Neural progenitor cell (in vitro differentiated cells): ENCODE data around the gene TMEM19. TPM values are rescaled to one million over a fixed set of nuclear protein-coding genes. Genes with fewer than 3 reads are reported as not detected.

Experiments used
- DNase-seq: peaks from one replicate; pipeline ENCODE4 v3.0.0-alpha.2; 2016; ENCODE audit warnings: low spot score
- H2AFZ ChIP-seq: fragments of 200-600 bp; sonication (generic); replicated peaks from 2 replicates; pipeline ENCODE4 v1.6.1; 2016; ENCODE audit warnings: antibody characterized with exemption
- H3F3A ChIP-seq: fragments of 200-600 bp; sonication (generic); 2 replicates; pipeline ENCODE4 v1.6.1; 2016; ENCODE audit warnings: antibody characterized with exemption, low read depth
- H3K27ac ChIP-seq: fragments of 200-600 bp; sonication (generic); 2 replicates; pipeline ENCODE4 v1.5.1; 2016; ENCODE audit warnings: mild to moderate bottlenecking
- H3K27me3 ChIP-seq: fragments of 200-600 bp; sonication (generic); 2 replicates; pipeline ENCODE4 v1.6.1; 2016; ENCODE audit warnings: mild to moderate bottlenecking, moderate library complexity
- H3K36me3 ChIP-seq: fragments of 200-600 bp; sonication (generic); 2 replicates; pipeline ENCODE4 v1.5.1; 2016
- H3K4me1 ChIP-seq: fragments of 200-600 bp; sonication (generic); 2 replicates; pipeline ENCODE4 v1.6.1; 2016; ENCODE audit warnings: mixed run types
- H3K4me2 ChIP-seq: fragments of 200-600 bp; sonication (generic); 2 replicates; pipeline ENCODE4 v1.6.1; 2016
- H3K4me3 ChIP-seq: fragments of 200-600 bp; sonication (generic); 2 replicates; pipeline ENCODE4 v1.5.1; 2016
- H3K79me2 ChIP-seq: fragments of 200-600 bp; sonication (generic); 2 replicates; pipeline ENCODE4 v1.6.1; 2016; ENCODE audit warnings: low read depth
- H3K9ac ChIP-seq: fragments of 200-600 bp; sonication (generic); 2 replicates; pipeline ENCODE4 v1.6.1; 2016
- H3K9me3 ChIP-seq: fragments of 200-600 bp; sonication (generic); 2 replicates; pipeline ENCODE4 v1.5.1; 2016; ENCODE audit warnings: low read depth
- H4K20me1 ChIP-seq: fragments of 200-600 bp; sonication (generic); 2 replicates; pipeline ENCODE4 v1.6.1; 2016; ENCODE audit warnings: low read depth
- H3K27ac Mint-ChIP-seq: 3 replicates; pipeline ENCODE4 v1.8.0; 2021; ENCODE audit warnings: mixed read lengths
- H3K27me3 Mint-ChIP-seq: 2 replicates; pipeline ENCODE4 v1.8.0; 2022; ENCODE audit warnings: low read depth, mild to moderate bottlenecking, inconsistent platforms, moderate library complexity, mixed read lengths; ENCODE audit not compliant: insufficient read depth
- H3K36me3 Mint-ChIP-seq: 3 replicates; pipeline ENCODE4 v1.8.0; 2021; ENCODE audit warnings: mixed read lengths
- H3K4me1 Mint-ChIP-seq: 3 replicates; pipeline ENCODE4 v1.8.0; 2021; ENCODE audit warnings: mixed read lengths
- H3K4me3 Mint-ChIP-seq: 3 replicates; pipeline ENCODE4 v1.8.0; 2021; ENCODE audit warnings: mild to moderate bottlenecking, moderate library complexity, mixed read lengths
- H3K9me3 Mint-ChIP-seq: 3 replicates; pipeline ENCODE4 v1.8.0; 2020; ENCODE audit warnings: mixed read lengths
- CTCF ChIP-seq: fragments of 200-600 bp; sonication (generic); IDR thresholded peaks from 2 replicates; pipeline ENCODE4 v1.5.1; 2017; ENCODE audit warnings: antibody characterized with exemption, mild to moderate bottlenecking
- EZH2 ChIP-seq: fragments of 200-600 bp; sonication (generic); IDR thresholded peaks from 2 replicates; pipeline ENCODE4 v1.6.1; 2017; ENCODE audit warnings: antibody characterized with exemption, mild to moderate bottlenecking, moderate library complexity
- EZH2phosphoT487 ChIP-seq: fragments of 200-600 bp; sonication (generic); IDR thresholded peaks from 2 replicates; pipeline ENCODE4 v1.6.1; 2017; ENCODE audit warnings: antibody characterized with exemption
- total RNA-seq: library from RNA; depleted of rRNA; stranded (reverse); fragments of >200 nt; gene quantifications from 2 replicates; pipeline ENCODE4 v1.2.3, GENCODE V29; 2015; ENCODE audit warnings: low replicate concordance

The TMEM19 gene
- total RNA-seq, 1 donor from 2014 or later, result 9.3 TPM

GRCh38 chr12:71731439-71732356 lies 45.8 kb downstream of the TMEM19 start:
- Histone ChIP-seq H3K4me1 (no peaks in the 10 kb centered on the region), H3F3A (no peaks in the 10 kb centered on the region), H3K27me3 (no peaks in the 10 kb centered on the region), H3K9me3 (no peaks in the 10 kb centered on the region), H3K4me2 (no peak overlapping the region), H3K4me3 (no peak overlapping the region), H3K36me3 (no peaks in the 10 kb centered on the region), H3K9ac (no peak overlapping the region), H4K20me1 (no peaks in the 10 kb centered on the region), H3K79me2 (no peaks in the 10 kb centered on the region), H2AFZ (peak overlapping the region; percentile 94), H3K27ac (no peak overlapping the region)
- Mint-ChIP-seq H3K27me3 (peaks cover 2% of the 10 kb centered on the region), H3K27ac (no peak overlapping the region), H3K4me3 (no peak overlapping the region), H3K36me3 (no peaks in the 10 kb centered on the region), H3K9me3 (no peaks in the 10 kb centered on the region), H3K4me1 (no peaks in the 10 kb centered on the region)
- DNase-seq, result peak; percentile 33
- TF ChIP-seq EZH2 (no peak), EZH2phosphoT487 (no peak), CTCF (peak; percentile 21)

GRCh38 chr12:71732357-71732712 lies 46.5 kb downstream of the TMEM19 start:
- H3K4me1 Mint-ChIP-seq, result no peaks in the 10 kb centered on the region
- H3K36me3 Mint-ChIP-seq, result no peaks in the 10 kb centered on the region
- no peaks in the 10 kb centered on the region for H3K36me3 ChIP-seq
- peaks cover 2% of the 10 kb centered on the region for H3K27me3 Mint-ChIP-seq
- H4K20me1 ChIP-seq, result no peaks in the 10 kb centered on the region
- no peak overlapping the region for H3K9ac ChIP-seq
- no peaks in the 10 kb centered on the region for H3F3A ChIP-seq
- H3K9me3 ChIP-seq, result no peaks in the 10 kb centered on the region
- TF ChIP-seq EZH2phosphoT487 (no peak), EZH2 (no peak), CTCF (no peak)
- no peak for DNase-seq
- H3K4me2 ChIP-seq, result no peak overlapping the region
- no peaks in the 10 kb centered on the region for H3K9me3 Mint-ChIP-seq
- no peak overlapping the region for H3K4me3 ChIP-seq
- no peaks in the 10 kb centered on the region for H3K4me1 ChIP-seq
- H3K27ac ChIP-seq, result no peak overlapping the region
- no peak overlapping the region for H3K4me3 Mint-ChIP-seq
- no peaks in the 10 kb centered on the region for H3K79me2 ChIP-seq
- H3K27me3 ChIP-seq, result no peaks in the 10 kb centered on the region
- peak overlapping the region; percentile 94 for H2AFZ ChIP-seq
- no peak overlapping the region for H3K27ac Mint-ChIP-seq

- Mint-ChIP-seq H3K27me3 (peaks cover 3% of the 10 kb centered on the region), H3K4me1 (no peaks in the 10 kb centered on the region), H3K4me3 (no peak overlapping the region), H3K27ac (no peak overlapping the region), H3K9me3 (no peaks in the 10 kb centered on the region), H3K36me3 (no peaks in the 10 kb centered on the region)
- Histone ChIP-seq H3K9ac (no peak overlapping the region), H3K4me2 (no peak overlapping the region), H2AFZ (peak overlapping the region; percentile 72), H3K27ac (no peak overlapping the region), H3K36me3 (no peaks in the 10 kb centered on the region), H4K20me1 (no peaks in the 10 kb centered on the region), H3K4me3 (no peak overlapping the region), H3K79me2 (no peaks in the 10 kb centered on the region), H3K27me3 (no peaks in the 10 kb centered on the region), H3K9me3 (no peaks in the 10 kb centered on the region), H3K4me1 (no peaks in the 10 kb centered on the region), H3F3A (no peaks in the 10 kb centered on the region)
- no peak for DNase-seq
- TF ChIP-seq EZH2 (no peak), EZH2phosphoT487 (no peak)
These were observed 51.3 kb downstream of the TMEM19 start for GRCh38 chr12:71737197-71737596.

GRCh38 chr12:71742998-71743397 lies 57.1 kb downstream of the TMEM19 start:
- no peaks in the 10 kb centered on the region for H3K36me3 Mint-ChIP-seq
- no peaks in the 10 kb centered on the region for H3K27me3 ChIP-seq
- no peaks in the 10 kb centered on the region for H3K9me3 Mint-ChIP-seq

More at GRCh38 chr12:71742998-71743397, 57.1 kb downstream of the TMEM19 start:
- Histone ChIP-seq H3K9ac (no peak overlapping the region), H3K4me3 (no peak overlapping the region), H4K20me1 (no peaks in the 10 kb centered on the region), H3K27ac (no peak overlapping the region), H3F3A (no peaks in the 10 kb centered on the region), H3K79me2 (no peaks in the 10 kb centered on the region), H2AFZ (no peak overlapping the region), H3K4me2 (no peak overlapping the region), H3K36me3 (no peaks in the 10 kb centered on the region), H3K4me1 (no peaks in the 10 kb centered on the region), H3K9me3 (no peaks in the 10 kb centered on the region)
- H3K27ac Mint-ChIP-seq, result no peak overlapping the region
- no peak overlapping the region for H3K4me3 Mint-ChIP-seq
- H3K27me3 Mint-ChIP-seq, result peaks cover 2% of the 10 kb centered on the region
- DNase-seq, result no peak
- no peaks in the 10 kb centered on the region for H3K4me1 Mint-ChIP-seq
- no peak for TF ChIP-seq EZH2
- no peak for TF ChIP-seq CTCF
- TF ChIP-seq EZH2phosphoT487, result no peak
